Natural killer cell (primary cell): ENCODE data around the gene RSU1. TPM values are rescaled to one million over a fixed set of nuclear protein-coding genes. Genes with fewer than 3 reads are reported as not detected.

Experiments
- ATAC-seq, 3 donors: fragments of 150-1000 bp in 2 of 3; fragments of 200-7000 bp in 1 of 3; cut with Tn5 transposase; 1 replicate in 1 of 3; 2 replicates in 2 of 3; pipeline ENCODE4 v1.10.0; 2021; ENCODE audit warnings: mild to moderate bottlenecking in 2 of 3, moderate library complexity in 2 of 3
- DNase-seq, 2 donors: peaks; one replicate each; pipeline versions ENCODE4 v3.0.0 to v3.0.0-alpha.2; 2013 to 2021; ENCODE audit warnings: mixed read lengths in 1 of 2
- H3K27ac ChIP-seq: one replicate; pipeline ENCODE4 v1.5.1; 2013; ENCODE audit warnings: mild to moderate bottlenecking, low read length
- H3K27me3 ChIP-seq: one replicate; pipeline ENCODE4 v1.6.1; 2013; ENCODE audit warnings: low read length; ENCODE audit not compliant: control insufficient read depth, insufficient read depth
- H3K36me3 ChIP-seq: one replicate; pipeline ENCODE4 v1.6.1; 2013; ENCODE audit warnings: low read length; ENCODE audit not compliant: control insufficient read depth, insufficient read depth
- H3K4me1 ChIP-seq: one replicate; pipeline ENCODE4 v1.6.1; 2013; ENCODE audit warnings: low read length; ENCODE audit not compliant: control insufficient read depth, insufficient read depth
- H3K4me3 ChIP-seq: one replicate; pipeline ENCODE4 v1.5.1; 2013; ENCODE audit warnings: low read length
- H3K9me3 ChIP-seq: one replicate; pipeline ENCODE4 v1.6.1; 2013; ENCODE audit warnings: low read length; ENCODE audit not compliant: control insufficient read depth, insufficient read depth
- H3K27ac Mint-ChIP-seq, 2 donors: one replicate each; pipeline ENCODE4 v1.8.0; 2022; ENCODE audit warnings: mild to moderate bottlenecking in 2 of 2, mixed read lengths in 2 of 2, moderate library complexity in 1 of 2
- H3K27me3 Mint-ChIP-seq, 2 donors: one replicate each; pipeline ENCODE4 v1.8.0; 2022; ENCODE audit warnings: low read depth in 2 of 2, mixed read lengths in 2 of 2
- H3K36me3 Mint-ChIP-seq: one replicate; pipeline ENCODE4 v1.8.0; 2022; ENCODE audit warnings: mixed read lengths
- H3K4me1 Mint-ChIP-seq, 2 donors: one replicate each; pipeline ENCODE4 v1.8.0; 2022; ENCODE audit warnings: mixed read lengths in 2 of 2
- H3K4me3 Mint-ChIP-seq: one replicate; pipeline ENCODE4 v1.8.0; 2022; ENCODE audit warnings: mild to moderate bottlenecking, moderate library complexity, mixed read lengths
- H3K9me3 Mint-ChIP-seq, 2 donors: one replicate each; pipeline ENCODE4 v1.8.0; 2022; ENCODE audit warnings: mixed read lengths in 2 of 2
- WGBS: methylation state at CpG from one replicate; pipeline ENCODE4 v1.1.7; 2013; ENCODE audit warnings: missing lambda C conversion rate; ENCODE audit not compliant: insufficient coverage; 5-methylcytosine and 5-hydroxymethylcytosine counted together
- intact Hi-C: fragments of 100-400 bp; cut with micrococcal nuclease; formaldehyde crosslinking; loops from one replicate; pipeline ENCODE4 v1.14.2; 2022
- total RNA-seq, 4 donors: library from RNA; stranded (reverse); fragments of 120-200 nt in 1 of 4; gene quantifications; one replicate each; pipeline versions ENCODE4 v1.2.3 to v1.2.4, GENCODE V29; 2013 to 2022
- TF ChIP-seq, protein P1 (sequence below): fragments of 200-600 bp; IDR thresholded peaks from one replicate; pipeline ENCODE4 v1.8.0; 2022; ENCODE audit warnings: antibody characterized with exemption

The RSU1 gene
- total RNA-seq, 3 donors from 2014 or later (not counting 1 experiment from before 2014, with no cell fraction given), result 75.0 to 85.3 (median 80.0) TPM

GRCh38 chr10:16789261-16789660 is 28.0 kb downstream of the RSU1 start:
- ATAC-seq, result no peak
- no peaks in the 10 kb centered on the region for H3K36me3 Mint-ChIP-seq
- peak overlapping the region; percentile 92 to 93 for H3K27ac Mint-ChIP-seq
- intact Hi-C loops, result no loop called here
- peaks cover 23% of the 10 kb centered on the region for H3K4me1 ChIP-seq
- H3K4me3 Mint-ChIP-seq, result no peak overlapping the region
- TF ChIP-seq, protein P1, sequence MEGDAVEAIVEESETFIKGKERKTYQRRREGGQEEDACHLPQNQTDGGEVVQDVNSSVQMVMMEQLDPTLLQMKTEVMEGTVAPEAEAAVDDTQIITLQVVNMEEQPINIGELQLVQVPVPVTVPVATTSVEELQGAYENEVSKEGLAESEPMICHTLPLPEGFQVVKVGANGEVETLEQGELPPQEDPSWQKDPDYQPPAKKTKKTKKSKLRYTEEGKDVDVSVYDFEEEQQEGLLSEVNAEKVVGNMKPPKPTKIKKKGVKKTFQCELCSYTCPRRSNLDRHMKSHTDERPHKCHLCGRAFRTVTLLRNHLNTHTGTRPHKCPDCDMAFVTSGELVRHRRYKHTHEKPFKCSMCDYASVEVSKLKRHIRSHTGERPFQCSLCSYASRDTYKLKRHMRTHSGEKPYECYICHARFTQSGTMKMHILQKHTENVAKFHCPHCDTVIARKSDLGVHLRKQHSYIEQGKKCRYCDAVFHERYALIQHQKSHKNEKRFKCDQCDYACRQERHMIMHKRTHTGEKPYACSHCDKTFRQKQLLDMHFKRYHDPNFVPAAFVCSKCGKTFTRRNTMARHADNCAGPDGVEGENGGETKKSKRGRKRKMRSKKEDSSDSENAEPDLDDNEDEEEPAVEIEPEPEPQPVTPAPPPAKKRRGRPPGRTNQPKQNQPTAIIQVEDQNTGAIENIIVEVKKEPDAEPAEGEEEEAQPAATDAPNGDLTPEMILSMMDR, result no peak
- no peak overlapping the region for H3K27ac ChIP-seq
- no peak for DNase-seq
- peaks cover 2% of the 10 kb centered on the region for H3K36me3 ChIP-seq
- WGBS, result 91% methylated on average over 6 of the region's 7 CpGs
- H3K27me3 Mint-ChIP-seq, result no peaks in the 10 kb centered on the region
- H3K9me3 ChIP-seq, result no peaks in the 10 kb centered on the region
- no peaks in the 10 kb centered on the region for H3K27me3 ChIP-seq
- no peak overlapping the region for H3K4me3 ChIP-seq
- H3K4me1 Mint-ChIP-seq, result peaks cover 45 to 49% of the 10 kb centered on the region in 2 donors
- H3K9me3 Mint-ChIP-seq, result no peaks in the 10 kb centered on the region

DNA sequence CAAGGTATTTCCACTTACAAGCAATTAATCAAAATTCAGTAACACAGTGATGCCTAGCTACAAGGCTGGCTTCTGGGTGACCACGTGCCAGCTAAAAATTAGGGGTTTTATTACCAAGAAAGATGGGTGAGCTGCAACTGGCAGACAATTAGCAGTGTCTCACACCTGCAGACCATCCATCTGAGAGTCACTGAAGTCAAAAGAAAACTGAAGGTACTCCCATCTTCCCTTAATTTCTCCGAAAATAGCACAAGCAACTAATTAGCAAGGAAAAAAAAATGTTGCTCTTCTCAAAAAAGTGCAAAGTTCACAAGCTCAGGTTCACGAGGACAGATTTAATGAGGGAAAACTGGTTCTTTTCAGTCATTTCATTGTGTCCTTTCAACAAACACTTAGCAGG is 28.4 kb downstream of the RSU1 start:
- H3K9me3 Mint-ChIP-seq, result no peaks in the 10 kb centered on the region
- TF ChIP-seq, protein P1, result no peak
- peaks cover 2% of the 10 kb centered on the region for H3K36me3 ChIP-seq
- WGBS, result 91% methylated on average over 3 of the region's 3 CpGs
- H3K4me3 Mint-ChIP-seq, result no peak overlapping the region
- DNase-seq (no peak), ATAC-seq (no peak)
- H3K4me1 ChIP-seq, result peaks cover 23% of the 10 kb centered on the region
- H3K4me1 Mint-ChIP-seq, result peaks cover 45 to 49% of the 10 kb centered on the region in 2 donors
- intact Hi-C loops, result no loop called here
- H3K27ac ChIP-seq, result peak overlapping the region; percentile 84
- no peak overlapping the region for H3K4me3 ChIP-seq
- H3K27ac Mint-ChIP-seq, result peak overlapping the region; percentile 92 to 93
- H3K9me3 ChIP-seq, result no peaks in the 10 kb centered on the region
- no peaks in the 10 kb centered on the region for H3K27me3 Mint-ChIP-seq
- H3K36me3 Mint-ChIP-seq, result no peaks in the 10 kb centered on the region
- no peaks in the 10 kb centered on the region for H3K27me3 ChIP-seq

GRCh38 chr10:16788125-16788524 is 29.1 kb downstream of the RSU1 start:
- Mint-ChIP-seq H3K4me1 (peaks cover 40 to 49% of the 10 kb centered on the region in 2 donors), H3K27me3 (no peaks in the 10 kb centered on the region), H3K27ac (peak overlapping the region; percentile 92 to 93), H3K4me3 (peak overlapping the region; percentile 67), H3K36me3 (no peaks in the 10 kb centered on the region), H3K9me3 (no peaks in the 10 kb centered on the region)
- H3K36me3 ChIP-seq, result peaks cover 2% of the 10 kb centered on the region
- intact Hi-C loops, result no loop called here
- TF ChIP-seq, protein P1, result no peak
- no peak overlapping the region for H3K4me3 ChIP-seq
- no peaks in the 10 kb centered on the region for H3K9me3 ChIP-seq
- peak in 1 of 3 donors; percentile 22 for ATAC-seq
- peak in 1 of 2 donors; percentile 57 for DNase-seq
- H3K27ac ChIP-seq, result peak overlapping the region; percentile 84
- H3K4me1 ChIP-seq, result peaks cover 23% of the 10 kb centered on the region
- WGBS, result 85% methylated on average over 6 of the region's 6 CpGs
- no peaks in the 10 kb centered on the region for H3K27me3 ChIP-seq

GRCh38 chr10:16787361-16787791 is 29.8 kb downstream of the RSU1 start:
- ATAC-seq, result peak; percentile 92 to 96 (median 94)
- WGBS, result 65% methylated on average over 10 of the region's 12 CpGs
- intact Hi-C loops, result loop anchor here (1.0 kb wide), 1 partner anchor 30 kb away; the partner anchor contains the start of gene RSU1

More at GRCh38 chr10:16787361-16787791, 29.8 kb downstream of the RSU1 start:
- H3K9me3 ChIP-seq, result no peaks in the 10 kb centered on the region
- Mint-ChIP-seq H3K36me3 (no peaks in the 10 kb centered on the region), H3K4me3 (peak overlapping the region; percentile 67), H3K27me3 (no peaks in the 10 kb centered on the region), H3K9me3 (no peaks in the 10 kb centered on the region), H3K27ac (peak overlapping the region; percentile 92 to 93), H3K4me1 (peaks cover 38 to 49% of the 10 kb centered on the region in 2 donors)
- peaks cover 2% of the 10 kb centered on the region for H3K36me3 ChIP-seq
- H3K27ac ChIP-seq, result peak overlapping the region; percentile 84
- TF ChIP-seq, protein P1, result no peak
- peak; percentile 42 to 89 for DNase-seq
- H3K27me3 ChIP-seq, result no peaks in the 10 kb centered on the region
- no peak overlapping the region for H3K4me3 ChIP-seq
- H3K4me1 ChIP-seq, result peaks cover 23% of the 10 kb centered on the region
